HG03175 (cell line): ENCODE results near the gene LCP2.

Experiments
- ATAC-seq: cut with Tn5 transposase; IDR thresholded peaks from one replicate; pipeline ENCODE4 v1.9.1; 2021; ENCODE audit warnings: mild to moderate bottlenecking, moderate library complexity; ENCODE audit not compliant: unreplicated experiment

LCP2 gene

GRCh38 chr5:170316937-170317336 is 19.4 kb upstream of the LCP2 start:
- ATAC-seq: no peak

- no peak for ATAC-seq
These were observed 17.6 kb upstream of the LCP2 start for GRCh38 chr5:170315154-170315553.

- ATAC-seq: no peak
These were observed 17.0 kb upstream of the LCP2 start for GRCh38 chr5:170314541-170315095.

GRCh38 chr5:170313816-170314215 is 16.2 kb upstream of the LCP2 start:
- ATAC-seq: no peak

GRCh38 chr5:170313344-170313743 is 15.8 kb upstream of the LCP2 start:
- ATAC-seq: no peak

- ATAC-seq: peak; percentile 62
These were observed 15.1 kb upstream of the LCP2 start for GRCh38 chr5:170312666-170313065.

- ATAC-seq: no peak
These were observed 14.7 kb upstream of the LCP2 start for GRCh38 chr5:170312301-170312595.

GRCh38 chr5:170311511-170312300 is 14.1 kb upstream of the LCP2 start:
- no peak for ATAC-seq

GRCh38 chr5:170310256-170310926 is 12.8 kb upstream of the LCP2 start:
- no peak for ATAC-seq

- ATAC-seq: no peak
These were observed 11.1 kb upstream of the LCP2 start for GRCh38 chr5:170308686-170309085.

- no peak for ATAC-seq
These were observed 10.2 kb upstream of the LCP2 start for GRCh38 chr5:170307575-170308465.

GRCh38 chr5:170306381-170306831 is 8.8 kb upstream of the LCP2 start:
- peak; percentile 68 for ATAC-seq

GRCh38 chr5:170305646-170306025 is 8.1 kb upstream of the LCP2 start:
- no peak for ATAC-seq

GRCh38 chr5:170305016-170305645 is 7.6 kb upstream of the LCP2 start:
- no peak for ATAC-seq

GRCh38 chr5:170303549-170303948 is 6.0 kb upstream of the LCP2 start:
- ATAC-seq: no peak

GRCh38 chr5:170302653-170303501 is 5.3 kb upstream of the LCP2 start:
- ATAC-seq: peak; percentile 80

- no peak for ATAC-seq
These were observed 4.5 kb upstream of the LCP2 start for GRCh38 chr5:170301981-170302652.

- no peak for ATAC-seq
These were observed 3.6 kb upstream of the LCP2 start for GRCh38 chr5:170301149-170301548.

- no peak for ATAC-seq
These were observed 2.9 kb upstream of the LCP2 start for GRCh38 chr5:170300361-170301013.
